Tibial nerve (tissue), 3 donors: ENCODE results near the gene AOPEP.

Experiments
- CTCF ChIP-seq, 5 experiments: fragments of 200-600 bp in 3 of 5; fragments of 450-650 bp in 2 of 5; sonication (generic) in 3 of 5; IDR thresholded peaks; one replicate each; pipeline ENCODE4 v1.5.1; 2016 to 2019; ENCODE audit warnings: antibody characterized with exemption in 5 of 5, mild to moderate bottlenecking in 3 of 5, moderate library complexity in 2 of 5
- POLR2A ChIP-seq, 2 donors: fragments of 450-650 bp; IDR thresholded peaks; one replicate each; pipeline ENCODE4 v1.6.1; 2017; ENCODE audit warnings: antibody characterized with exemption in 2 of 2, mild to moderate bottlenecking in 2 of 2, moderate library complexity in 2 of 2

- no peak for TF ChIP-seq POLR2A (IDR thresholded peaks at IDR 0.05)
- TF ChIP-seq CTCF (IDR thresholded peaks at IDR 0.05) = no peak
Measured at GRCh38 chr9:95058121-95058785, 331.8 kb downstream of the AOPEP start.
